Measurements from ENCODE around the gene DNASE1L3. TPM values are rescaled to one million over a fixed set of nuclear protein-coding genes. Genes with fewer than 3 reads are reported as not detected.
A peak's percentile ranks its signal among the peaks of the same experiment; 100 is the strongest.

DNASE1L3 gene
- total RNA-seq, 2 donors from 2014 or later: 1.4 to 2.3 TPM

- peaks cover 2% of the 10 kb centered on the region for H3K4me1 ChIP-seq (replicated peaks)
- intact Hi-C loops (cut with DNase I): no loop called here
- no peaks in the 10 kb centered on the region for H3K27me3 ChIP-seq (replicated peaks; ENCODE audit: insufficient read depth)
- no peaks in the 10 kb centered on the region for H3K9me3 ChIP-seq
- no peaks in the 10 kb centered on the region for H3K36me3 ChIP-seq
- H3K4me3 ChIP-seq: no peak overlapping the region
- WGBS: 94% methylated on average over 1 of the region's 1 CpG
- no peak overlapping the region for H3K27ac ChIP-seq
- DNase-seq (ENCODE audit: low spot score): no peak
- TF ChIP-seq CTCF (IDR thresholded peaks at IDR 0.05) (no peak), POLR2A (IDR thresholded peaks at IDR 0.05) (no peak), POLR2AphosphoS5 (IDR thresholded peaks at IDR 0.05) (no peak)
Measured at GRCh38 chr3:58256061-58256460, 45.3 kb upstream of the DNASE1L3 start.

- no peak overlapping the region for H3K27ac ChIP-seq
- H3K9me3 ChIP-seq: no peaks in the 10 kb centered on the region
- TF ChIP-seq CTCF (IDR thresholded peaks at IDR 0.05) (no peak), POLR2AphosphoS5 (IDR thresholded peaks at IDR 0.05) (peak; percentile 45)
- H3K27me3 ChIP-seq (replicated peaks; ENCODE audit: insufficient read depth): no peaks in the 10 kb centered on the region
- 30% methylated on average over 4 of the region's 4 CpGs for WGBS
- no peaks in the 10 kb centered on the region for H3K36me3 ChIP-seq
- intact Hi-C loops (cut with DNase I): no loop called here
- no peak overlapping the region for H3K4me3 ChIP-seq
- H3K4me1 ChIP-seq (replicated peaks): peaks cover 2% of the 10 kb centered on the region
- peak; percentile 32 for DNase-seq (ENCODE audit: low spot score)
Measured at GRCh38 chr3:58254144-58254543, 43.4 kb upstream of the DNASE1L3 start.

- H3K27ac ChIP-seq: peak overlapping the region in 1 of 2 donors; percentile 44
- intact Hi-C loops (cut with DNase I): no loop called here
- TF ChIP-seq POLR2A (IDR thresholded peaks at IDR 0.05) (no peak), POLR2AphosphoS5 (IDR thresholded peaks at IDR 0.05) (peak; percentile 62)
- WGBS: 21% methylated on average over 3 of the region's 3 CpGs
- no peaks in the 10 kb centered on the region for H3K9me3 ChIP-seq
- DNase-seq (ENCODE audit: low spot score): peak; percentile 33
- no peak overlapping the region for H3K4me3 ChIP-seq
- no peaks in the 10 kb centered on the region for H3K36me3 ChIP-seq
- no peaks in the 10 kb centered on the region for H3K27me3 ChIP-seq (replicated peaks; ENCODE audit: insufficient read depth)
- H3K4me1 ChIP-seq (replicated peaks): peaks cover 2% of the 10 kb centered on the region
Measured at GRCh38 chr3:58251631-58252035, 40.9 kb upstream of the DNASE1L3 start.

- Histone ChIP-seq H3K9me3 (no peaks in the 10 kb centered on the region), H3K4me3 (no peak overlapping the region), H3K4me1 (replicated peaks) (peaks cover 2% of the 10 kb centered on the region), H3K27ac (no peak overlapping the region), H3K36me3 (no peaks in the 10 kb centered on the region), H3K27me3 (replicated peaks; ENCODE audit: insufficient read depth) (no peaks in the 10 kb centered on the region)
- 74% methylated on average over 8 of the region's 8 CpGs for WGBS
- no peak for DNase-seq (ENCODE audit: low spot score)
- intact Hi-C loops (cut with DNase I): no loop called here
- TF ChIP-seq POLR2AphosphoS5 (IDR thresholded peaks at IDR 0.05): no peak
- no peak for TF ChIP-seq CTCF (IDR thresholded peaks at IDR 0.05)
- TF ChIP-seq POLR2A (IDR thresholded peaks at IDR 0.05): no peak
Measured at GRCh38 chr3:58250093-58250707, 39.4 kb upstream of the DNASE1L3 start.

- peaks cover 2% of the 10 kb centered on the region for H3K4me1 ChIP-seq (replicated peaks)
- 69% methylated on average over 7 of the region's 7 CpGs for WGBS
- no peaks in the 10 kb centered on the region for H3K9me3 ChIP-seq
- intact Hi-C loops (cut with DNase I): no loop called here
- no peaks in the 10 kb centered on the region for H3K27me3 ChIP-seq (replicated peaks; ENCODE audit: insufficient read depth)
- DNase-seq (ENCODE audit: low spot score): no peak
- TF ChIP-seq CTCF (IDR thresholded peaks at IDR 0.05): no peak
- no peak for TF ChIP-seq POLR2AphosphoS5 (IDR thresholded peaks at IDR 0.05)
- no peak for TF ChIP-seq POLR2A (IDR thresholded peaks at IDR 0.05)
- H3K36me3 ChIP-seq: no peaks in the 10 kb centered on the region
- no peak overlapping the region for H3K4me3 ChIP-seq
- no peak overlapping the region for H3K27ac ChIP-seq
Measured at GRCh38 chr3:58249358-58250092, 38.8 kb upstream of the DNASE1L3 start.

Measured in prostate gland (tissue), 2 donors.